HEK293T (cell line): ENCODE measurements around the gene MAPK12.

Experiments
- CTCF ChIA-PET: fragments of 350-600 bp; formaldehyde crosslinking; extraction: SDS; loops from one replicate; lab custom pipeline; 2021; ENCODE audit warnings: antibody characterized with exemption, inconsistent platforms; lab: Yijun Ruan, JAX
- POLR2A ChIA-PET: fragments of 350-600 bp; formaldehyde crosslinking; extraction: SDS; loops from one replicate; lab custom pipeline; 2020; ENCODE audit warnings: antibody characterized with exemption, inconsistent platforms; lab: Yijun Ruan, JAX
- DNase-seq: peaks from one replicate; pipeline ENCODE4 v3.0.0; 2012; ENCODE audit warnings: mixed read lengths; ENCODE audit errors: extremely low spot score
- ARNT ChIP-seq: fragments of 450-650 bp; IDR thresholded peaks from 2 replicates; pipeline ENCODE4 v1.6.1; 2017; ENCODE audit warnings: mild to moderate bottlenecking
- BHLHE40 ChIP-seq: fragments of 450-650 bp; IDR thresholded peaks from 2 replicates; pipeline ENCODE4 v1.6.1; 2016; ENCODE audit warnings: mild to moderate bottlenecking, moderate library complexity, borderline replicate concordance
- CTBP1 ChIP-seq: fragments of 450-650 bp; IDR thresholded peaks from 2 replicates; pipeline ENCODE4 v1.6.1; 2016; ENCODE audit warnings: borderline replicate concordance
- ELF4 ChIP-seq: fragments of 450-650 bp; IDR thresholded peaks from 2 replicates; pipeline ENCODE4 v1.6.1; 2017; ENCODE audit warnings: antibody characterized with exemption
- FOXA1 ChIP-seq: fragments of 450-650 bp; IDR thresholded peaks from 2 replicates; pipeline ENCODE4 v1.6.1; 2016; ENCODE audit warnings: mild to moderate bottlenecking
- FOXK2 ChIP-seq: fragments of 450-650 bp; IDR thresholded peaks from 2 replicates; pipeline ENCODE4 v1.6.1; 2016; ENCODE audit warnings: mild to moderate bottlenecking
- FOXM1 ChIP-seq: fragments of 450-650 bp; IDR thresholded peaks from 2 replicates; pipeline ENCODE4 v1.6.1; 2017; ENCODE audit warnings: mild to moderate bottlenecking, borderline replicate concordance
- HDGF ChIP-seq: fragments of 450-650 bp; IDR thresholded peaks from 2 replicates; pipeline ENCODE4 v1.6.1; 2017; ENCODE audit warnings: antibody characterized with exemption, borderline replicate concordance
- L3MBTL2 ChIP-seq: fragments of 450-650 bp; conservative IDR thresholded peaks from 2 replicates; pipeline ENCODE4 v1.6.1; 2016; ENCODE audit warnings: mild to moderate bottlenecking
- LEF1 ChIP-seq: fragments of 450-650 bp; IDR thresholded peaks from 2 replicates; pipeline ENCODE4 v1.6.1; 2017; ENCODE audit warnings: mild to moderate bottlenecking, borderline replicate concordance
- NFRKB ChIP-seq: fragments of 450-650 bp; IDR thresholded peaks from 2 replicates; pipeline ENCODE4 v1.6.1; 2016; ENCODE audit warnings: mild to moderate bottlenecking, moderate library complexity
- SP1 ChIP-seq: fragments of 450-650 bp; IDR thresholded peaks from 2 replicates; pipeline ENCODE4 v1.6.1; 2017
- SUZ12 ChIP-seq: fragments of 450-650 bp; IDR thresholded peaks from 2 replicates; pipeline ENCODE4 v1.6.1; 2016; ENCODE audit warnings: mild to moderate bottlenecking
- TARDBP ChIP-seq: fragments of 450-650 bp; IDR thresholded peaks from 2 replicates; pipeline ENCODE4 v1.6.1; 2016
- ZNF384 ChIP-seq: fragments of 450-650 bp; IDR thresholded peaks from 2 replicates; pipeline ENCODE4 v1.6.1; 2016
- TF ChIP-seq, protein P1 (sequence below): fragments of 450-650 bp; IDR thresholded peaks from 2 replicates; pipeline ENCODE4 v1.6.1; 2016

The MAPK12 gene

DNA sequence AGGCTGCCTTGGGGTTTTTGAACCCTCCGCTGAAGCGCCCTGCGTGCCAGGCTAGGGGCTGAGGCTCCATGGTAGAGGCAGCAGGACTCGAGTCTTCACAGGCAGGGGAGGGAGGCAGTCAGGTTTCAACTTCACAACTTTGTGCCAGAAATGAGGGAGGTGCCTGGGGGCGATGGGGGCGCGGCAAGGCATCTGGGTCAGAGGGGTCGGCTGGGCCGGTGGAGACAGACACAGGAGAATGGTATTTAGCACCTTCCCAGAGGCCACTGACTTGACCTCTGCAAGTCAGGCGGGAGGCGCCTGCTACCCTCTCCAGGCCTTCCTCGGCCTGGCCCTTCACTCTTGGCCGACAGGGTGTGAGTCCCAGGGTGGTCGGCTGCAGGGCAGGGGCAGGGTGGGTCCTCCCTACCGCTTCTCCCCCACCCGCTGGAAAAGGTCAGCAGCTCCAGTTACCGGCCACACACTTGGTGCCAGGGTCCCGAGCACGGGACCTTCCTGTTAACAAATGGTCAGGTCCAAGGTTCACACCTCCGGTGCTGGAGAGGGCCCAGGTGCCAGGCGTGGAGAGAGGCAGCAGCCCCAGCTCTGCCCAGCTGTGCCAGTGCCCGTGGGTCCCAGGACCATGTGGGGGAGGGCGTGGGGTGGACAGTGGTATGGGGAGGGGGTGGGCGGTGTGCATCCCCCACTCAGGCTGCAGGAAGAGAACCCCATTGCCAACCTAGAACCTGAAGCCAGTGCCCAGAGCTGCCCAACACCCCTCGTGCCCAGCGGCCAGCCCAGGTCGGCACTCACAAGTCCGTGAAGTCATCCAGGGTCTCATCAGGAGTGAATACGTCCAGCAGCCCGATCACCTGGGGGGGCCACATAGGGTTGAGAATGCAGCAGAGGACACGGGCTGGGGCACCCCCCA is 3.8 kb downstream of the MAPK12 start:
- CTCF ChIA-PET, result no interaction called here
- TF ChIP-seq L3MBTL2 (no peak), TARDBP (no peak), ELF4 (no peak), FOXK2 (no peak), LEF1 (no peak), SUZ12 (no peak), ARNT (no peak), ZNF384 (no peak), HDGF (no peak), BHLHE40 (no peak), CTBP1 (no peak), NFRKB (no peak), SP1 (no peak), FOXA1 (no peak), FOXM1 (no peak)
- TF ChIP-seq, protein P1, sequence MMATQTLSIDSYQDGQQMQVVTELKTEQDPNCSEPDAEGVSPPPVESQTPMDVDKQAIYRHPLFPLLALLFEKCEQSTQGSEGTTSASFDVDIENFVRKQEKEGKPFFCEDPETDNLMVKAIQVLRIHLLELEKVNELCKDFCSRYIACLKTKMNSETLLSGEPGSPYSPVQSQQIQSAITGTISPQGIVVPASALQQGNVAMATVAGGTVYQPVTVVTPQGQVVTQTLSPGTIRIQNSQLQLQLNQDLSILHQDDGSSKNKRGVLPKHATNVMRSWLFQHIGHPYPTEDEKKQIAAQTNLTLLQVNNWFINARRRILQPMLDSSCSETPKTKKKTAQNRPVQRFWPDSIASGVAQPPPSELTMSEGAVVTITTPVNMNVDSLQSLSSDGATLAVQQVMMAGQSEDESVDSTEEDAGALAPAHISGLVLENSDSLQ, result no peak
- POLR2A ChIA-PET, result no interaction called here
- DNase-seq, result no peak

- DNase-seq, result no peak
- no peak for TF ChIP-seq CTBP1
- no peak for TF ChIP-seq SP1
- TF ChIP-seq, protein P1, result no peak
- TF ChIP-seq FOXM1, result no peak
- TF ChIP-seq NFRKB, result no peak
- TF ChIP-seq LEF1, result no peak
- no peak for TF ChIP-seq TARDBP
- TF ChIP-seq SUZ12, result no peak
- no peak for TF ChIP-seq L3MBTL2
- TF ChIP-seq ELF4, result no peak
- TF ChIP-seq HDGF, result no peak
- ChIA-PET POLR2A (no interaction called here), CTCF (no interaction called here)
Observed at GRCh38 chr22:50257041-50257440, 4.4 kb downstream of the MAPK12 start.

DNA sequence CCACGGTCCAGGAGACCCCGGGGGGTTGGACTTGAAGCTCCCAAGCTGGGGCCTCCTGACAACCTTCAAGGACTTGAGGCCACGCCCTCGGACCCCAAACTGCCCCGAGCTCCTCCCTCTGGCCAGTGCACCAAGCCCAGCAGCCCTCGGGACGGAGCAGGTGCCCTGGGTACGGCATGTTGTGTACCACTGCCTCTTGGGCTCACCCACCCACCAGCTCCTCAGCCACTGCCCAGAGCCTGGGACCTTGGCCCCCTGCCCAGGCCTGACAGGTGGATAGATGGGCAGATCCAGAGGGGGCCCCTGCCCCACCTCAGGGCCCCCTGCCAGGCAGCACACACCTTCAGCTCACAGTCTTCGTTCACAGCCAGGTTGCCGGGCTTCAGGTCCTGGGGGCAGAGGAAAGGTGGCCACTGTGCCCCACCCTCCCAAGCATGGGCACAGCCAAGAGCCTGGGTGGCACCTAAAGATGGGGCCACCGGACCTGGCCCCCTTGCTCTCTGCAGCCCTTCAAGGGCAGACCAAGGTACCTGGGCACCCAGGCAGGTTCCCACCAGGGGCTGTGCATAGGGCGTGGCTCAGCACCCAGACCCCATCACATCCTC is 5.1 kb downstream of the MAPK12 start:
- no peak for TF ChIP-seq ELF4
- no peak for TF ChIP-seq CTBP1
- TF ChIP-seq L3MBTL2, result no peak
- TF ChIP-seq ARNT, result no peak
- TF ChIP-seq SUZ12, result no peak
- TF ChIP-seq LEF1, result no peak
- no peak for TF ChIP-seq ZNF384
- DNase-seq, result no peak
- POLR2A ChIA-PET, result interaction anchor here (1.0 to 1.4 kb wide), 2 partner anchors 16 to 48 kb away, joined by 3 read pairs; no protein-coding TSS in a partner anchor
- CTCF ChIA-PET, result interaction anchor here (0.5 kb wide), 1 partner anchor 69 kb away, joined by 3 read pairs; no protein-coding TSS in a partner anchor

DNA sequence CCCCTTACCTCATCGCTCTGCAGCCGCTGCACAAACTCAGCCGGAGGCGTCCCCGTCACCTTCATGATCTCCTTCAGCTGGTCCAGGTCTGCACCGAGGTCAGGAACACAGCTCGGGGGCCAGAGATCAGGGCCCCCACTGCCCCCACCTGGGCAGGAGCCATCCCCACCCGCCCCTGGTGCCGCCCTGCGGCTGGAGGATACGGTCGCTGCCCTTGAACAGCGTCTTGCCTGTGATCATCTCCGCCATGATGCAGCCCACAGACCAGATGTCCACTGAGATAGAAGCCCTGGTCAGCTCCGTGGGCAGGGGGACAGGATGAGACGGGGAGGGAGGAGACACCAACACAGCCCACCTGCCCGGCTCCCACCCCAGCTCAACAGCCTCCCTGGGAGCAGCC is 5.9 kb downstream of the MAPK12 start:
- no peak for TF ChIP-seq CTBP1
- no peak for TF ChIP-seq FOXA1
- TF ChIP-seq FOXM1, result no peak
- ChIA-PET POLR2A (interaction anchor here (1.0 to 1.4 kb wide), 2 partner anchors 16 to 49 kb away, joined by 3 read pairs; no protein-coding TSS in a partner anchor), CTCF (no interaction called here)
- DNase-seq, result no peak

GRCh38 chr22:50255099-50255498 is 6.4 kb downstream of the MAPK12 start:
- no peak for DNase-seq
- TF ChIP-seq L3MBTL2 (no peak), LEF1 (no peak), NFRKB (no peak), FOXA1 (no peak), HDGF (no peak), ZNF384 (no peak), ARNT (no peak), CTBP1 (no peak), SUZ12 (no peak), SP1 (no peak), TARDBP (no peak), FOXM1 (no peak), ELF4 (no peak), FOXK2 (no peak)
- TF ChIP-seq, protein P1, result no peak
- ChIA-PET POLR2A (interaction anchor here (1.4 kb wide), 1 partner anchor 17 kb away, joined by 3 read pairs; no protein-coding TSS in a partner anchor), CTCF (no interaction called here)

DNA sequence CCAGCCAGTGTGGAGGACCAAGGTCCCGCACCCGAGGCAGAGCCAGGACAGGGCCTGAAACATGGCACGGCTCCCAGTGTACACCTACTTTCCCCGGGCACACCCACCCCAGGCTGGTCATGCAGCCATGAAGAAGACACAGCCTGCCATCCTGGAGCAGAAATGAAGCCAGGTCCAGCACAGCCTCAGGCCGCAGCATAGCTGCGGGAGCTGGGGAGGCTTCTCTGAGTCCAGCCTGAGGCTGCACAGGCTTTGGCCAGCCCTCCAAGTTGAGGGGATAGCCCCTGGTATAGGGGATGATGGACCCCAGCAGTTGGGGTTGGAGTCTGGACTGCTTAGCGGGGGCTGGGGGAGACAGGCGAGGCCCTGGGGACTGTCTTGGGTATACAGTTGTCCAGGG is 7.5 kb downstream of the MAPK12 start:
- POLR2A ChIA-PET, result no interaction called here
- CTCF ChIA-PET, result no interaction called here
- DNase-seq, result no peak
- TF ChIP-seq LEF1, result no peak
- TF ChIP-seq SP1, result no peak
- no peak for TF ChIP-seq ELF4
- TF ChIP-seq BHLHE40, result no peak
- no peak for TF ChIP-seq L3MBTL2
- no peak for TF ChIP-seq FOXK2
- no peak for TF ChIP-seq FOXM1
- TF ChIP-seq, protein P1, result no peak
- TF ChIP-seq FOXA1, result no peak
- no peak for TF ChIP-seq SUZ12
- TF ChIP-seq NFRKB, result no peak
- TF ChIP-seq HDGF, result no peak
